Thyroid gland (tissue), 4 donors: ENCODE measurements around the gene PARD3B. TPM values are rescaled to one million over a fixed set of nuclear protein-coding genes. Genes with fewer than 3 reads are reported as not detected.

Source experiments
- DNase-seq, 2 donors: peaks; one replicate each; pipeline ENCODE4 v3.0.0-alpha.2; 2019
- H3K27ac ChIP-seq, 3 donors: fragments of 200-600 bp; sonication (generic); 1 replicate in 2 of 3; 2 replicates in 1 of 3; pipeline ENCODE4 v1.5.1; 2016 to 2019; ENCODE audit warnings: mild to moderate bottlenecking in 1 of 3, moderate library complexity in 1 of 3
- H3K27me3 ChIP-seq: fragments of 200-600 bp; sonication (generic); one replicate; pipeline ENCODE4 v1.5.1; 2019
- H3K36me3 ChIP-seq, 2 donors: fragments of 200-600 bp; sonication (generic); one replicate each; pipeline ENCODE4 v1.5.1; 2016 to 2019
- H3K4me1 ChIP-seq, 2 donors: fragments of 200-600 bp; sonication (generic); one replicate each; pipeline ENCODE4 v1.5.1; 2017 to 2019
- H3K4me3 ChIP-seq, 3 donors: fragments of 200-600 bp; sonication (generic); replicated peaks in 1 of 3; 1 replicate in 2 of 3; 2 replicates in 1 of 3; pipeline ENCODE4 v1.5.1; 2016; ENCODE audit warnings: mild to moderate bottlenecking in 1 of 3
- H3K9me3 ChIP-seq: fragments of 200-600 bp; sonication (generic); one replicate; pipeline ENCODE4 v1.5.1; 2017
- POLR2A ChIP-seq, 2 donors: fragments of 450-650 bp; IDR thresholded peaks; one replicate each; pipeline ENCODE4 v1.6.1; 2017; ENCODE audit warnings: antibody characterized with exemption in 2 of 2, mild to moderate bottlenecking in 2 of 2, moderate library complexity in 1 of 2
- WGBS, 2 donors: methylation state at CpG; one replicate each; pipeline ENCODE4 v1.1.5; 2017; 5-methylcytosine and 5-hydroxymethylcytosine counted together
- intact Hi-C: fragments of 100-400 bp; cut with DNase I; formaldehyde crosslinking; loops from one replicate; pipeline ENCODE4 v1.15.1; 2023
- total RNA-seq, 4 donors: library from RNA; depleted of rRNA; stranded (reverse); fragments of >200 nt; gene quantifications; one replicate each; pipeline ENCODE4 v1.2.3, GENCODE V29; 2016
- TF ChIP-seq, protein P1 (sequence below), 6 experiments: fragments of 200-600 bp in 3 of 6; fragments of 450-650 bp in 3 of 6; sonication (generic) in 3 of 6; IDR thresholded peaks; one replicate each; pipeline ENCODE4 v1.5.1; 2016 to 2019; ENCODE audit warnings: antibody characterized with exemption in 6 of 6, mild to moderate bottlenecking in 2 of 6, inconsistent platforms in 1 of 6, moderate library complexity in 1 of 6

Gene PARD3B
- total RNA-seq, 4 donors from 2014 or later = 27.0 to 43.4 (median 34.6) TPM

- Histone ChIP-seq H3K4me1 (peaks cover 3 to 4% of the 10 kb centered on the region in 2 donors), H3K27ac (no peak overlapping the region), H3K9me3 (no peaks in the 10 kb centered on the region), H3K4me3 (no peak overlapping the region), H3K27me3 (no peaks in the 10 kb centered on the region), H3K36me3 (no peaks in the 10 kb centered on the region)
- TF ChIP-seq, protein P1, sequence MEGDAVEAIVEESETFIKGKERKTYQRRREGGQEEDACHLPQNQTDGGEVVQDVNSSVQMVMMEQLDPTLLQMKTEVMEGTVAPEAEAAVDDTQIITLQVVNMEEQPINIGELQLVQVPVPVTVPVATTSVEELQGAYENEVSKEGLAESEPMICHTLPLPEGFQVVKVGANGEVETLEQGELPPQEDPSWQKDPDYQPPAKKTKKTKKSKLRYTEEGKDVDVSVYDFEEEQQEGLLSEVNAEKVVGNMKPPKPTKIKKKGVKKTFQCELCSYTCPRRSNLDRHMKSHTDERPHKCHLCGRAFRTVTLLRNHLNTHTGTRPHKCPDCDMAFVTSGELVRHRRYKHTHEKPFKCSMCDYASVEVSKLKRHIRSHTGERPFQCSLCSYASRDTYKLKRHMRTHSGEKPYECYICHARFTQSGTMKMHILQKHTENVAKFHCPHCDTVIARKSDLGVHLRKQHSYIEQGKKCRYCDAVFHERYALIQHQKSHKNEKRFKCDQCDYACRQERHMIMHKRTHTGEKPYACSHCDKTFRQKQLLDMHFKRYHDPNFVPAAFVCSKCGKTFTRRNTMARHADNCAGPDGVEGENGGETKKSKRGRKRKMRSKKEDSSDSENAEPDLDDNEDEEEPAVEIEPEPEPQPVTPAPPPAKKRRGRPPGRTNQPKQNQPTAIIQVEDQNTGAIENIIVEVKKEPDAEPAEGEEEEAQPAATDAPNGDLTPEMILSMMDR (IDR thresholded peaks at IDR 0.05) = no peak
- no peak for TF ChIP-seq POLR2A (IDR thresholded peaks at IDR 0.05)
- intact Hi-C loops = loop anchor here (10.0 kb wide), 1 partner anchor 133 kb away; no protein-coding TSS in a partner anchor
- 94 to 96% methylated on average over 2 of the region's 2 CpGs for WGBS, 2 donors
- no peak for DNase-seq
These were observed 3.6 kb upstream of the PARD3B start for GRCh38 chr2:204541637-204542036.

DNA sequence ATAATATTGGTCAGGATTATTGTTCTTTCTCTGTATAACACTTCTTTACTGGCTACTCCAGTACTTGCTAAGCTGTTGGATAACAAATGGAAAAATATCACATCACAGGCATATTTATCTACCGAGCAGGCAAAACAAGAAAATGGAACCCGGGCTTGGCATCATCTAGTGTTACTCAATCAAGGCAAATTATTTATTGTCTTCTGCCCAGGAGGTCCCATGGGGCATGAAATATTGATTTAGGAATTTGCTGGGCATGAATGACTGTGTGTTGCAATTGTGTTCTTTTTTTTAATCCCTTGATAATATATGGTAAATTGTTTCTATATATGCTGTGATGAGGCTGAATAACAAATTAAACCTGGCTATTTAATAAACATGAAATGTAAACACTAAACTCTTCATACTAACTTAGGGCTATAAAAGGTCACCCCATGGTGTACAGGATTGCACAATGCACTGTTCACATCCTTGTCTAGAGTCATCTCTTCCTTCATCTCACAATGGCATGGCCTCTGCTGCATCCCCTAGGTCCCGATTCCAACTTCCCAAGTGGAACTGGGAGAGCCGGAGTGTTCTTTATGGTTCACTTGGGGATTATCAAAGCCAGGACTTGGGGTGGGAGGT, 2.2 kb upstream of the PARD3B start:
- TF ChIP-seq POLR2A (IDR thresholded peaks at IDR 0.05) = no peak
- TF ChIP-seq, protein P1 (IDR thresholded peaks at IDR 0.05) = no peak
- Histone ChIP-seq H3K27ac (no peak overlapping the region), H3K27me3 (no peaks in the 10 kb centered on the region), H3K4me3 (no peak overlapping the region), H3K36me3 (no peaks in the 10 kb centered on the region), H3K4me1 (peaks cover 7 to 11% of the 10 kb centered on the region in 2 donors), H3K9me3 (no peaks in the 10 kb centered on the region)
- WGBS, 2 donors = 85 to 94% methylated on average over 4 of the region's 4 CpGs
- no peak for DNase-seq
- intact Hi-C loops = loop anchor here (10.0 kb wide), 1 partner anchor 132 kb away; no protein-coding TSS in a partner anchor

DNA sequence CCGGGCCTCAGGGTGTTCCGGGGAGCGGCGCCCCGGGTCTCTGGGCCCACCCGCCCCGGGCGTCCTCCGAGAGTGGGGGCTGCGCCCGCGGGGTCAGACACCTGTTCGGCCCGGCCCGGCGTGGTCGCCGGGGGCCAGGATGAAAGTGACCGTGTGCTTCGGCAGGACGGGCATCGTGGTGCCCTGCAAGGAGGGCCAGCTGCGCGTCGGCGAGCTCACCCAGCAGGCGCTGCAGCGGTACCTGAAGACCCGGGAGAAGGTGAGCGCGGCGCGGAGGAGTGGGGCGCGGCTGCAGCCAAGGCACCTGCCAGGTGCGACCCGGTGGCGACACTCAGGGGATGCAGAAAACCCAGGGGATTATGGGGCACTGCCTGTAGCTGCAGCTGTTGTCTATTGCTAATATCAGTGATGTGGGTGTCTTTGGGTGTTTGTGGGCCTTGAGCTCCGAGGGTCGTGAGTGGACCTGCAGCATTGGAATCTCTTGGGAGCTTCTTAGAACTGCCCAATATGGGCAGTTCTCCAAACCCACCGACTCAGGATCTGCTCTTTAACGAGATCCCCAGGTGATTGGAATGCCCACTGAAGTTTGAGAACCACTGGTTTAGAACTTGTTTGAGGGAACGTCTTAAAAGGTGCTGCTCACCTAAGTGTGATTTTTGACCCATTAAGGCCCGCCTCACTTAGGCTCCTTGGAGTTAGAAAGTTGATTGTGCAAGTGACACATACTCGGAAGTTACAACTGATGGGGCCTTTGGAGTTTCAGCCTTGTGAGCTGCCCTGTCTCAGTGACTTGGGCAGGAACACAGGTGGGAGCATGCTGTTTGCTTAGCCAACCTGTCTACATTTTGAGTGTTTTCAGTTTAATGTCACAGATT, 823 bp downstream of the PARD3B start:
- TF ChIP-seq POLR2A (IDR thresholded peaks at IDR 0.05) = no peak
- TF ChIP-seq, protein P1 (IDR thresholded peaks at IDR 0.05) = no peak
- 5 to 8% methylated on average over 13 to 21 of the region's 45 CpGs for WGBS, 2 donors
- Histone ChIP-seq H3K4me1 (peaks cover 23 to 24% of the 10 kb centered on the region in 2 donors), H3K4me3 (peak overlapping the region; percentile 32 to 83 (median 75)), H3K27ac (peak overlapping the region; percentile 85 to 94 (median 94)), H3K27me3 (no peaks in the 10 kb centered on the region), H3K36me3 (no peaks in the 10 kb centered on the region), H3K9me3 (no peaks in the 10 kb centered on the region)
- DNase-seq = peak; percentile 57
- intact Hi-C loops = loop anchor here (10.0 kb wide), 1 partner anchor 129 kb away; no protein-coding TSS in a partner anchor

DNA sequence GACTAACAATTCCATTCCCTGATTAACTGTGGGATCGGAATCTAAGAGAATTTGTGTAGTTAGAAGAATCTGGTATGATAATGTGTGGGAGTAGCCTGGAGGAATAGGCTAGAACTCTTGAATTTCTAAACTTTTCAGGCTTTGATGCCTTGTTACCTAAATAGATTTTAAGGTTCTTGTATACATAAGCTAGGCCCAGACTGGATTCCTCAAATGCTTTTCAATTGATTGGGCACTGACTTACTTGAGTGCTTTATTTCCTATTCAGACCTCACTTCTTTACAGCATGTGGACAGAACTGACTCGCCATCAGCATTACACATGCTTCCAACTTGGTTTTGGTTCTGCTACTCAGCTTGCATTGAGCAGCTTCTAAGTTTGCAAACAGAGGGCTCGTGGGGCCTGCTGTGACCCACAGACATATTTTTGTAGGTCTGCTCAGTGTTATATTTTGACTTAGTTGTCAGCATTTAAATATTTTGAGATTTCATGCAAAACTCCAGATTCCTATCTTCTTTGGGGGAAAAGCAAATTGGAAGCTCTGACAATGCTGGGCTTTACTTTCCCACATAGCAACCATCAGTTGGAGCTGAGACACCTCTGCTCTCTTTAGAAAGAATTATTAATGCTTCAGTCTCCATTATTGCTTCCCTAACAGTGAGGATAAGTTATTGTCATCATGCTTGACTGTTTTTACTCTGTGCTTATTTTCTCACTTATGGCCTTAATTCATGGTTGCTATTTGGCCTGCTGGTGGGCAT, 5.7 kb downstream of the PARD3B start:
- DNase-seq = peak in 1 of 2 donors; percentile 10
- no peaks in the 10 kb centered on the region for H3K36me3 ChIP-seq
- WGBS, 2 donors = 58 to 59% methylated on average over 3 of the region's 3 CpGs
- H3K9me3 ChIP-seq = no peaks in the 10 kb centered on the region
- H3K4me1 ChIP-seq = peaks cover 27 to 29% of the 10 kb centered on the region in 2 donors
- intact Hi-C loops = no loop called here
- no peak for TF ChIP-seq POLR2A (IDR thresholded peaks at IDR 0.05)
- TF ChIP-seq, protein P1 (IDR thresholded peaks at IDR 0.05) = no peak
- H3K27me3 ChIP-seq = no peaks in the 10 kb centered on the region
- H3K27ac ChIP-seq = peak overlapping the region; percentile 7 to 41 (median 21)
- no peak overlapping the region for H3K4me3 ChIP-seq
